Inferior parietal cortex (tissue), 1 donor: ENCODE data around the gene LGSN.
"Not testable (repeated sequence)": the region's sequence is repeated elsewhere in the genome, so short reads cannot be mapped to it uniquely, and the experiment has no call there.

Source experiments
- DNase-seq: peaks from one replicate; pipeline ENCODE4 v3.0.0-alpha.2; 2016; ENCODE audit errors: extremely low spot score

The LGSN gene

GRCh38 chr6:63307581-63308246 is 12.1 kb downstream of the LGSN start:
- peak; percentile 32 for DNase-seq

GRCh38 chr6:63306420-63306819 is 13.4 kb downstream of the LGSN start:
- no peak for DNase-seq

GRCh38 chr6:63305277-63305676 is 14.5 kb downstream of the LGSN start:
- no peak for DNase-seq

DNA sequence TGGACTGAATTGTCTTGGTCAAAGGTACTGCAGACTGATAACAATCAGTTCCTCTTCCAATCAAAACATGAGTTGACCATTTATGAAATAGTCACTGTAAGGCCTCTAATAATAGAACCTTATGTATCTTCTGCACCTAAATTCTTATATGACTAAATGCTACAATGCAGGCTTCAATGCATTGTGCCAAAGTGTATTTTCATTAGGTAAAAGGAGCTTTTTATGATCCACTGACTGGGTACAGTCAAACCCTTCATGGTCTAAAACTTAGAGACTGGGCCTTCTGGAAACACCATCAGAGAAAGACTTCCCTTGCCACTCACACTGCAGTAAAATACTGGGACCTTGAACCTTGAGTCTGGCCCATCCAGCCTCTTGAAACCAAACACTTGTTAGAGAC is 16.3 kb downstream of the LGSN start:
- no peak for DNase-seq

GRCh38 chr6:63299667-63300066 is 20.1 kb downstream of the LGSN start:
- DNase-seq = no peak

- no peak for DNase-seq
These were observed 24.1 kb downstream of the LGSN start for GRCh38 chr6:63295553-63296194.

DNA sequence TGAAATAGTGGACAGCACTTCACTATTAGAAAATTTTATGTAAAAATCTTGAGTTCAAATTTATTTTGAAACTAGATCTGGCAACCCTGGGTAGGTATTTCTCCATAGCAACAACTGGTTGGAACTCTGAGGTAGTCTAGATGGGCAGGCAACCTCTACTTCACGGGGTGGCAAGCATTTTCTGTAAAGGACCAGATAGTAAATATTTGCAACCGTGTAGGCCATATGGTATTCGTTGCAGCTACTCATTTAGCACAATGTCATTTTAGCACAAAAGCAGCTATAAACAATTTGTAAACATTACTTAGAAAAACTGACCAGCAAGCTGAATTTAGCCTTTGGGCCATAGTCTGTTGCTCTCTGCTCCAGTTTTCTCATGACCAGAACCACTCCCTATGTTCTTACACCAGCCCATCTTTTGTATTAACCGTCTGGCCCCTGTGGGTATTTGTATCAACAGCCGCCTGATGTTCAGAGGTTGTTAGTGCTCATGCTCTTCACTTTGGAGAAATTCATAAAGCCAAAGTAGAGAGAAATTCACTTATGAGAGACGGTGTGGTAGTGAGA is 29.2 kb downstream of the LGSN start:
- no peak for DNase-seq

DNA sequence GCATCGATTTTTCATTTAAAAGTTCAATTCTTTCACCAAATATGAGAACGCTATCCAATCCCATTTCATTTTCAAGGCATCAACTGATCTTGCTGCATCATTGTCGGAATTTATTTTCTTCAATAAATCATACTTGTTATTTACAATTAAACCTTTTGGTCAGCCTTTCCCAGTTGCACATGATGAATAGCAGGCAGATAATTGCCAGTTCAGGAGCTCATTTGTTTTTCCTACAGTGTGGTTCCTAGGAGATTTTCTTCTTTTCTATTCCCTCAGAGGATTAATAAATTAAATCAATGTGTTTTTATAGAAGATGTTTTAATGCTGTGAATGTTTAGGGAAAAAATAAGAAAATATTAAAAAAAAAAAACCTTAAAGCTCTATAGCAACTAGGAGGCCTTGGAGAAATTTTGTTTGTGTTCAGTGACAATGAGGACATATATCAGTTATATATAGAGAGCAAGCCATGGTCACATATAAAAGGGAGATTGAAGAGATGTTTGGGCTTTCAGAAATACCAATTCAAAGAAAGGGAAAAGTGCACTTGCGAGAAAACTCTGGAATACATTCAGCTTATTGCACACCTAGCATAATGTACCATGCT is 30.4 kb downstream of the LGSN start:
- no peak for DNase-seq

GRCh38 chr6:63280639-63281180 is 39.1 kb downstream of the LGSN start:
- no peak for DNase-seq

DNA sequence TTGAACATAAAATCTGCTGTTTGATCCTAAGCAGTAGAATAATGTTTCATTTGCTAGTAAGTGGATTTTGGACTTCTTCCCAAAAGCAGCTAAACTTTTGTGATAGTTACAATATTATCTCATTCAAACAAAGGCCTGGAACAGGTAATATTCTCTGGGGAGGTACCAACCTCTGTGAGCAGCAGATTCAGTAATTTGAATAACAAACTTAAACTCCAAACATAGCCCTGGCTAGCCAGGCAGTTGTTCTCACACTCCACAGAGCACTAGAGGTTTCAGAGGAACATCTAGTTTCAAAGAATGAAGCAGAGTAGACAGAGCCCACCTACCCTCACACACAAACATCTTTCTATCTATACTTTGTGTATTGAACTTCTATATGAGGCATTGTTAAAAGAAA is 40.9 kb downstream of the LGSN start:
- DNase-seq = no peak

DNA sequence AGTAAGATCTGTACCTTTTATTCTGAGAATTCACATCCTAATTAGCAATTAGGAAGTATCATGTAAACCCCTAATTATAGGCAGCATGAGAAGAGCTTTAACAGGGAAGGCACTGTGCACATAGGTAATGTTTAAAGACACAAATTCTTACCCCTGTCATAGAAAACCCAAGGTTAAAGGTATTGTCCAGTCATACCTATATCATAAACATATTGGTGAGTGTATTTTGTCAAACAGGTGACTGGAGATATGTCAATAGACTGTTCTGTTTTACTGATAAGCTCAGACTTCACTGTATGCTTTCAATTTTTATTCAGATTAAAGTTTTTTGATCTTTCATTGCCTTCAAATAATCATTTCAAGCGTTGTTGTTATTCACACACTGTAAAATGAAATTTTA is 43.8 kb downstream of the LGSN start:
- DNase-seq = no peak

DNA sequence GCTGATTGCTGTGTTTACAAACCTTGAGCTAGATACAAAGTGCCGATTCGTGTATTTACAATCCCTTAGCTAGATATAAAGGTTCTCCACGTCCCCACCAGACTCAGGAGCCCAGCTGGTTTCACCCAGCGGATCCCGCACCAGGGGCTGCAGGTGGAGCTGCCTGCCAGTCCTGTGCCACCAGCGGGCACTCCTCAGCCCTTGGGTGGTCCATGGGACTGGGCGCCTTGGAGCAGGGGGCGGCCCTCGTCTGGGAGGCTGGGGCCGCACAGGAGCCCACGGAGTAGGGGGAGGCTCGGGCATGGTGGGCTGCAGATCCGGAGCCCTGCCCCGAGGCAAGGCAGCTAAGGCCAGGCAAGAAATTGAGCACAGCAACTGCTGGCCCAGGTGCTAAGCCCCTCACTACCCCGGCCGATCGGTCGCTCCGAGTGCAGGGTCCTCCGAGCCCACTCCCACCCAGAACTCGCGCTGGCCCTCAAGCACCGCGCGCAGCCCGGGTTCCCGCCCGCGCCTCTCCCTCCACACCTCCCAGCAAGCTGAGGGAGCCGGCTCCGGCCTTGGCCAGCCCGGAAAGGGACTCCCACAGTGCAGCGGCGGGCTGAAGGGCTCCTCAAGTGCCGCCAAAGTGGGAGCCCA is 44.9 kb downstream of the LGSN start:
- DNase-seq = not testable (repeated sequence)

- peak; percentile 63 for DNase-seq
These were observed 47.4 kb downstream of the LGSN start for GRCh38 chr6:63272397-63272796.

DNA sequence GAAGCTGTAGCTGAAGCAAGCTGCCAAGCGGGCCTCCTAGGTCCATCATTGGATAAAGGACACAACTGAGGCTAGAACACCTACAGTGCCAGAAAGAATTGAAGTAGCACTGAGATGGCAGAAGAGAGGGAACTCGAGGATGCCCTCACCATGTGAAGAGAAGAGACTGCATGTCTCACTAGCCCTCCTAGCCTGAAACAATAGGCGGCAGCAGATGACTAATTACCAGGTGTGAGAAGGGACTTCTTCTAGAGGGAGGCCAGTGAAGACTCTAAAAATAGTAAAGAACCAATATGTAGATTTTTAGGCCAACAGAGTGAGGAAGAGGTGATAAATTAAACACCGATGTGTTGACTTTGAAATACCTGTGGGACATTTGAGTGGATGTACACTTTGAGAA is 50.3 kb downstream of the LGSN start:
- DNase-seq = no peak

GRCh38 chr6:63268574-63268973 is 51.2 kb downstream of the LGSN start:
- DNase-seq = no peak

- DNase-seq = no peak
These were observed 52.0 kb downstream of the LGSN start for GRCh38 chr6:63267828-63268227.

GRCh38 chr6:63267046-63267445 is 52.7 kb downstream of the LGSN start:
- no peak for DNase-seq

DNA sequence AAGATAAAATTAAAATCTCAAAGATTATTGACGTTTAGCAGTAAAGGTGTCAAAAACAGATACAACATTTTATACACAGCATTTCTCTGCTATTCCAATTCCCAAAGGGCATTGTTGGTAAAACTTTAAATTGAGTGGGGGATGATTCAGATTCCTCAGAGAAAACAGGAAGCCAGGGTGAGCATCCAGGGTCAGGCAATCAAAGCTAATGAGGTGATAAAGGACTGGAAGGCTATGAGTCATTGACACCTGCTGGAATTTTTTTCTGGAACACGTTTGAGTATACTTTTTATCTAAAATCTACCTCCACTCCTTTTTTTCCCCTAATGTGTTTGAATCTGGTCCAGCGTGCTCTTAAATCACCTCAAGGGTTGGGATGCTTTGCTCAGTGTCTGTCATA is 56.3 kb downstream of the LGSN start:
- no peak for DNase-seq

GRCh38 chr6:63261820-63262219 is 58.0 kb downstream of the LGSN start:
- DNase-seq = no peak

GRCh38 chr6:63259153-63259552 is 60.6 kb downstream of the LGSN start:
- no peak for DNase-seq

DNA sequence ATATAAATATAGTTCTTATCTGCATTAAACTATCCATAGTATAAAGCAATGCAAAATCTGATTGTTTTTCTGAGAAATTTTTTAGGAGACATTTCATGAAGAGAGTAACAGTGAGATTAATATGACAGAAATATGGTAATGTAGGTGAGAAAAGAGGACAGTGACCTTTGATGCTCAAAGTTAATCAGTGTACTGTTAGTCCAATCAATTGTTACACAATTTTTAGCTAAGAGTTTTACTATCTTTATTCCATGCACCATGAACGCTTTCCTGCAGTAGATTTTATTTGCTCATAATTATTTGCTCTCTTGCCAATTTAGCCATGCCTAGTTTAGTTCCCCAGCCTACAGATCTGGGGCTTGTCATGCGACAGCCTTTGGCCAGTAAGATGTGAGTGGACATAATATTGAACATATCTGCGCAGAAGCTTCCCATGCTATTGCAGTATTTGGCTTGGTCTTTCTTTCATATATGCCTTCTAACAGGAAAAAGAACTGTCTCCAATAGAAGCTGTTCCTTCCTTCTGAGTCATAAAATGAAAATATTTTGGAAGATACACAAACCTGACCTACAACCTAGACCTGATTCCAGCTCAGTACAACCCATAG is 69.8 kb downstream of the LGSN start:
- no peak for DNase-seq

DNA sequence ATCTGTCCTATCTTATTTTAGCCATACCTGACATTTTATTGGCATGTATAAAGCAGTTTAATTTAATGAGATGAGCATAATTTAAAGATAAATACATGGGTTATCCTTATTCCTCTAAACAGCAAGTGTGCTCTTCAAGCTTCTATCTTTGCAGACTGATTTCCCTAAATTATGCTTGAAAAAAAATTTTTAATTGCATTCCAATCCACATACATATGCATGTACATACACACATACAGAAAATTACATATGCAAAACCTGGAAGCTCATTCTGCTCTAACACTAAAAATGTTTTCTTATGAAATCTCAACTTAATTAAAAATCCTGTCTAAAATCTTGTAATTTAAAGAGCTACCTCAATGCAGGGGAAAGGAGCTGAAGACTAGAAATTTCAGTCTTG is 73.2 kb downstream of the LGSN start:
- DNase-seq = no peak
